Fibroblast of the conjunctiva (primary cell): Measurements from ENCODE around the gene SELENOV.
"Not testable (repeated sequence)": the region's sequence is repeated elsewhere in the genome, so short reads cannot be mapped to it uniquely, and the experiment has no call there.

Source experiments
- DNase-seq: peaks from one replicate; pipeline ENCODE4 v3.0.0-alpha.2; 2010; ENCODE audit warnings: low read depth

The SELENOV gene

GRCh38 chr19:39514840-39515550 lies at the start of gene SELENOV:
TSS of gene SELENOV (plus strand) at chr19:39515139. CDS start at chr19:39515213, 74 bp downstream.
- no peak for DNase-seq

- DNase-seq: no peak
These were observed 48.8 kb upstream of the SELENOV start for GRCh38 chr19:39465956-39466747.

GRCh38 chr19:39467941-39468340 lies 47.0 kb upstream of the SELENOV start:
- no peak for DNase-seq

GRCh38 chr19:39469036-39469435 lies 45.9 kb upstream of the SELENOV start:
- no peak for DNase-seq

GRCh38 chr19:39469567-39469966 lies 45.4 kb upstream of the SELENOV start:
- no peak for DNase-seq

- DNase-seq: no peak
These were observed 44.1 kb upstream of the SELENOV start for GRCh38 chr19:39470724-39471339.

- no peak for DNase-seq
These were observed 43.0 kb upstream of the SELENOV start for GRCh38 chr19:39471756-39472536.

GRCh38 chr19:39472746-39473442 lies 42.0 kb upstream of the SELENOV start:
- no peak for DNase-seq

- no peak for DNase-seq
These were observed 41.4 kb upstream of the SELENOV start for GRCh38 chr19:39473443-39473960.

GRCh38 chr19:39474139-39474620 lies 40.8 kb upstream of the SELENOV start:
- peak; percentile 14 for DNase-seq

- DNase-seq: no peak
These were observed 39.2 kb upstream of the SELENOV start for GRCh38 chr19:39475748-39476147.

GRCh38 chr19:39479319-39479801 lies 35.6 kb upstream of the SELENOV start:
- DNase-seq: not testable (repeated sequence)

- DNase-seq: no peak
These were observed 35.0 kb upstream of the SELENOV start for GRCh38 chr19:39479916-39480315.

- DNase-seq: peak; percentile 86
These were observed 34.4 kb upstream of the SELENOV start, which contains the start of gene TIMM50 for GRCh38 chr19:39480337-39481228. TSS of gene TIMM50 (plus strand) at chr19:39480838. CDS start at chr19:39480854, 16 bp downstream.

- no peak for DNase-seq
These were observed 33.8 kb upstream of the SELENOV start for GRCh38 chr19:39481229-39481545.

GRCh38 chr19:39481676-39482075 lies 33.3 kb upstream of the SELENOV start:
- no peak for DNase-seq

GRCh38 chr19:39483141-39483540 lies 31.8 kb upstream of the SELENOV start:
- DNase-seq: no peak

GRCh38 chr19:39489756-39490155 lies 25.2 kb upstream of the SELENOV start:
- no peak for DNase-seq

GRCh38 chr19:39492225-39492624 lies 22.7 kb upstream of the SELENOV start:
- no peak for DNase-seq

- no peak for DNase-seq
These were observed 22.2 kb upstream of the SELENOV start for GRCh38 chr19:39492788-39493187.
